ENCODE measurements around the gene STK38.

DNA sequence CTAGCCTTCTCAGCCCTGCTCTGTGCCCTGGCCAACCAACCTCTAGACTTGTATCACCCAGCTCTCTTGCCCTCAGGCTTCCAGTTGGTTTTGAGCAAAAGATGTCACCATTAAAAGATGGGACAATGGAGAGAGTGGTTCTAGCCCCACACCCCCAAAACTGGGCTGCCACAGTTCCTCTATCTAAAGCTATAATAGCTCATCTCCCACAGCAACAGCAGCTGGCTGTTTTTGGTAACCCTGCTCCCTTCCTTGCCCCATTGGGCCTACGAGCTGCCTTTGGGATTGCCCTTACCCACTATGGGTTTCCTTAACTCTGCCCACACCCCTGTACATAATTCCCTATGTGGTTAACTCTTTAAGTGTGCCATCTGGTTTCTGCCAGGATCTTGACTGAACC, 39.3 kb upstream of the STK38 start:
- TF ChIP-seq, protein P1, sequence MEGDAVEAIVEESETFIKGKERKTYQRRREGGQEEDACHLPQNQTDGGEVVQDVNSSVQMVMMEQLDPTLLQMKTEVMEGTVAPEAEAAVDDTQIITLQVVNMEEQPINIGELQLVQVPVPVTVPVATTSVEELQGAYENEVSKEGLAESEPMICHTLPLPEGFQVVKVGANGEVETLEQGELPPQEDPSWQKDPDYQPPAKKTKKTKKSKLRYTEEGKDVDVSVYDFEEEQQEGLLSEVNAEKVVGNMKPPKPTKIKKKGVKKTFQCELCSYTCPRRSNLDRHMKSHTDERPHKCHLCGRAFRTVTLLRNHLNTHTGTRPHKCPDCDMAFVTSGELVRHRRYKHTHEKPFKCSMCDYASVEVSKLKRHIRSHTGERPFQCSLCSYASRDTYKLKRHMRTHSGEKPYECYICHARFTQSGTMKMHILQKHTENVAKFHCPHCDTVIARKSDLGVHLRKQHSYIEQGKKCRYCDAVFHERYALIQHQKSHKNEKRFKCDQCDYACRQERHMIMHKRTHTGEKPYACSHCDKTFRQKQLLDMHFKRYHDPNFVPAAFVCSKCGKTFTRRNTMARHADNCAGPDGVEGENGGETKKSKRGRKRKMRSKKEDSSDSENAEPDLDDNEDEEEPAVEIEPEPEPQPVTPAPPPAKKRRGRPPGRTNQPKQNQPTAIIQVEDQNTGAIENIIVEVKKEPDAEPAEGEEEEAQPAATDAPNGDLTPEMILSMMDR (IDR thresholded peaks at IDR 0.05), result no peak
- TF ChIP-seq POLR2A (IDR thresholded peaks at IDR 0.05) (no peak), EP300 (IDR thresholded peaks at IDR 0.05) (no peak)

Data from gastroesophageal sphincter (tissue), 3 donors.